DMS53 treated with DMSO at 0.1 percent for 48 hours (cell line): ENCODE results near the gene ARHGAP11A.
A peak's percentile ranks its signal among the peaks of the same experiment; 100 is the strongest.
"Not testable (repeated sequence)": the region's sequence is repeated elsewhere in the genome, so short reads cannot be mapped to it uniquely, and the experiment has no call there.

ENCODE experiments used
- DNase-seq: peaks from one replicate; lab custom pipeline; 2025; ENCODE audit not compliant: unreplicated experiment; lab: John Stamatoyannopoulos, UW

ARHGAP11A gene

DNA sequence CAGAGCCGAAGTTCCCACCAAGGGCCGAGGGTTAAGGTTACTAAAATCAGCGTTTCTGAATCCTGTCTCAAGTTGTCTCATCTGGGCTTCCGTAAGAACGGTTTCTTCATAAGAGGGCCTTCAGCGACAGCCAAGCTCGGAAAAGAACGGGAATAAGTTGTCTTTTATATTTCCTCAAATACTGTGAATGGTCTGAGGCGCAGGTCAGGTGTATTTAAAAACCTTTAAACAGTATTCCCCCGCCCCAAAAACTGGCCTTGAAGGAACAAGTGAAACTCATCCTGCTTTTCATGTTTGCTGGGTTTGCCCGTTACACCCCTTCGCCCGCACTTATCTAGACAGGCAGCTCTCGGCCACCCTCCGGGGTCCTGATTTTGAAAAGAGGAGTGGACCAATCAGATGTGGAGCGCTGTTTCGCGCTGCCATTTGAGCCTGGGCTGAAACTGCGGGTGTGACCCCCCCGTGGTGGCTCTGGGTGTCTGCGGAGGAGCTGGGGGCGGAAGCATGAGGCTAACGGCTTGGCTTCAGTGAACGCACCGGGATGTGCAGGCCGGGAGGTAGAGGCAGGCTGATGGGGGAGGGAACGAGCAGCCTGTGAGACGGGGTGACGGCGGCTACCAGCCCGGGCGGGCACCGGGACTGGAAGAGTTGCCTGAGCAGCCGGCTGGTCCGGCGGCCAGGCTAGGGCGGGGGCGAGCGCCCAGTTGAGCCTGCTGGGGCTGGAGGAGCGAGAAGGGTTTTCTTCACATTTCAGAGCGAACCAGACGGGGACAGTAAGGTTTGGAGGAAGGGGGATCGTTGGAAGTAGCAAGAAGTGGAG lies at the start of gene ARHGAP11A:
Gene ARHGAP11A (plus strand): TSS at position 454 of the 820 bp plus-strand sequence. CDS start 708 bp downstream, outside the sequence.
- DNase-seq = not testable (repeated sequence)

- not testable (repeated sequence) for DNase-seq
Measured at GRCh38 chr15:32568988-32569387, 46.3 kb upstream of the ARHGAP11A start.

GRCh38 chr15:32578482-32578881 lies 36.8 kb upstream of the ARHGAP11A start:
- DNase-seq = not testable (repeated sequence)

- not testable (repeated sequence) for DNase-seq
Measured at GRCh38 chr15:32585844-32586243, 29.5 kb upstream of the ARHGAP11A start.

DNA sequence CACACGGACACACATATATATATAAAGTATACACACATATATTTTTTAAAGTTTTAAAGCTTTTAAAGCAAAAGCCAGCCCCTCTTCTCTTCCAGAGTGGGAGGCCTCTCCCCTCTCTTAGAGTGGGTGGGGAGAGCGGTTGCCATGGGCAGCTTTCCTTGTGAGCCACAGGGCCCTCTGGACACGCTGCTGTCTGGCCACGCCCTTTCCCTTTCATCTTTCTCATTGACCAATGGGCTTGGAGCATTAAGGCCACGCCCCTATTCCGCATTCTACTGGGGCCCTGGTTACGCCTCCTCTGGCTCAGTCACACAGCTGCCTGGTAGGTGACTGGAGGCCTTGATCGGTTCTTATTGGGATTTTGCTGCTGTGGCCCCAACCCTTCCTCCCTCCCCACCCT lies 22.2 kb upstream of the ARHGAP11A start, which contains the start of gene GOLGA8N:
Gene GOLGA8N (plus strand): TSS at position 306 of the 400 bp plus-strand sequence.
- not testable (repeated sequence) for DNase-seq

DNA sequence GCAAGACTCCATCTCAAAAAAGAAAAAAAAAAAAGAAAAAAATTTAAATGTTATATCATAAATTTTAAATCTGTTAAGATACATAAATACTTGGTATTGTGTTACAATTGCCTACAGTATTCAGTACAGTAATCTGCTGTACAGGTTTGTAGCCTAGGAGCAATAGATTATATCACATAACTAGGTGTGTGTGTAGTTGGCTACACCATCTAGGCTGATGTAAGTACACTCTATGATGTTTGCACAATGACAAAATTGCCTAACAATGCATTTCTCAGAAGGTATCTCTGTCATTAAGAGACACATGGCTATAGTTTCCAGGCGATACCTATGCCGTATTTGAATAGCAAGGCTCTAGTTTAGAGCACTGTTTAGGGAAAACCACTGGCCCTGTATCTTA lies 5.8 kb upstream of the ARHGAP11A start:
- not testable (repeated sequence) for DNase-seq

DNA sequence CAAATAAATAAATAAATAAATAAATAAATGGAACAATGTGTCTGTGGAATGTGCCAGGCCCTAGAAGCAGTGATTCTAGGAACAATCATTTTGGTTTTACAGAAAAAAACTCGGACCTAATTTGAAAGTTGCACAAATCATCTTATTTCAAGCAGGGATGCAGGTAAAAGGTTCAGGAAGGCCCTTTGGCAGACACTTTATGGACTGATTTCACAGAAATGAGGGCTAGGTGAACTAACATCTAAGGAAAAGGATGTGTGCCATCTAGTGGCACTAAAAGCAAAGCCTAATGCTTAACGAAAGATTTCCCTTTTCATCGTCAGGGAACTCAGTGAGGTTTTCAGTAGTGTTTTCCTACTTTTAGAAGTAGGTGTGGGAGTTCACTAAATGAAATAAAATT lies 4.6 kb upstream of the ARHGAP11A start:
- DNase-seq = not testable (repeated sequence)

GRCh38 chr15:32614712-32615050 lies 623 bp upstream of the ARHGAP11A start:
- not testable (repeated sequence) for DNase-seq

GRCh38 chr15:32615871-32616426 lies 645 bp downstream of the ARHGAP11A start:
- DNase-seq = not testable (repeated sequence)

GRCh38 chr15:32636410-32636809 lies 21.1 kb downstream of the ARHGAP11A start:
- no peak for DNase-seq

DNA sequence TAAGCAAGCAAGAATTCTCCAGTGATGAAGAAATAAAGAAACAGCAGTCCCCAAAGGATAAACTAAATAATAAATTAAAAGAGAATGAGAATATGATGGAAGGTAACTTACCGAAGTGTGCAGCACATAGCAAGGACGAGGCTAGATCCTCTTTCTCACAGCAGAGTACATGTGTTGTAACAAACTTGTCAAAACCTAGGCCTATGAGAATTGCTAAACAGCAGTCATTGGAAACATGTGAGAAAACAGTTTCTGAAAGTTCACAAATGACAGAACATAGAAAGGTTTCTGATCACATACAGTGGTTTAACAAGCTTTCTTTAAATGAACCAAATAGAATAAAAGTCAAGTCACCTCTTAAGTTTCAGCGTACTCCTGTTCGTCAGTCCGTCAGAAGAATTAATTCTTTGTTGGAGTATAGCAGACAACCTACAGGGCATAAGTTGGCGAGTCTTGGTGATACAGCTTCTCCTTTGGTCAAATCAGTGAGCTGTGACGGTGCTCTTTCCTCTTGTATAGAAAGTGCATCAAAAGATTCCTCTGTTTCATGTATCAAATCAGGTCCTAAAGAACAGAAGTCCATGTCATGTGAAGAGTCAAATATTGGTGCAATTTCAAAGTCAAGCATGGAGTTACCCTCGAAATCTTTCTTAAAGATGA lies 21.7 kb downstream of the ARHGAP11A start:
- DNase-seq = no peak

DNA sequence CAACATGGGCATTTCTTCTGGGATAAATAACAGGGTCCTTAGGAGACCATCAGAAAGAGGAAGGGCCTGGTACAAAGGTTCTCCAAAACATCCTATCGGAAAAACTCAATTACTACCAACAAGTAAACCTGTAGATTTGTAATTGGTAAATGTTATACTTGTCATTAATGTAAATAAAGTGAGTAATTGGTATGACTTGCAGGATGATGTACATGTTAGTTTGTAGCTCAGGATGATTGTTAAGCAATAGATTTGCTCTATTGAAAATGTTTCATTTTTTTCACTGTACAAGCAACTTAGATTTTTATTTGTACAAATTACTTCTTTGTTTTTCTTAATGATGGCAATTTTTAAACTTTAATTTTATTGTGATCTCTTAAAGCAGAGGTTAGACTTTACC lies 22.4 kb downstream of the ARHGAP11A start:
- DNase-seq = no peak

- DNase-seq = peak; percentile 78
Measured at GRCh38 chr15:32641517-32642059, 26.3 kb downstream of the ARHGAP11A start, which contains the start of gene SCG5. TSS of gene SCG5 (plus strand) at chr15:32641710. CDS start at chr15:32643593, 1,883 bp downstream.

DNA sequence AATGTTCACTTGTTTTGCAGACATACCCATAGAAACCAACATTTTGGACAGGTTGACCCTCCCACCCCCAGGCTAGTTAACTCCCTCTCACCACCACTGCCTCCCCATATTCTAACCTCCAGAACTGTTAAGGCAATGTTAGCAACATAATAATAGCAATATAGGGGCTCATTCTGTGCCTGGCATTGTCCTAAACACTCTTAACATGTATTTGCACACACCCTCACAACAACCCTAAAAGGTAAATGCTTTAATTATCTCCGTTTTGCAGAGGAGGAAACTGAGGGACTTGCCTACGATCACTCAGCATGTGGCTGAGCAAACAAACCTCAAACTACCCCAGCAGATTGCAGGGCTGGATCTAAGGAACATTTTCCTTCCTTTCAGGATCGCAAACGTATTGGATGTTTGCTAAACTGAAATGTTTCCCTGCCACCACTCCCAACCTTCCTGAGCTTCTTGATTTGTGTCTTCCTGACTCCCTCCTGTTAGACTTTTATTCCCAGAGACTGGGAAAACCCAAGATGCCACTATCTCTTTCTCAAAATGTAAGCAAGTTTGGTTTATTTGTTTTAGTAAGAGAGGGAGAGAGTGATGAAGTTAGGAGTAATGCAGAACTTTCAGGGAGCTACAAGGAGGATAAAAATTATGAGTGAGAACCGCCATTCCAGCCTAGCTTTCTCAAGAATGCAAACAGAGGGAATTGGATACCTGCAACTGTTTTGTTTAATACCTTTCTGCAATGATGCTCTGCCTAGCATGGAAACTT lies 27.5 kb downstream of the ARHGAP11A start:
- DNase-seq = no peak

DNA sequence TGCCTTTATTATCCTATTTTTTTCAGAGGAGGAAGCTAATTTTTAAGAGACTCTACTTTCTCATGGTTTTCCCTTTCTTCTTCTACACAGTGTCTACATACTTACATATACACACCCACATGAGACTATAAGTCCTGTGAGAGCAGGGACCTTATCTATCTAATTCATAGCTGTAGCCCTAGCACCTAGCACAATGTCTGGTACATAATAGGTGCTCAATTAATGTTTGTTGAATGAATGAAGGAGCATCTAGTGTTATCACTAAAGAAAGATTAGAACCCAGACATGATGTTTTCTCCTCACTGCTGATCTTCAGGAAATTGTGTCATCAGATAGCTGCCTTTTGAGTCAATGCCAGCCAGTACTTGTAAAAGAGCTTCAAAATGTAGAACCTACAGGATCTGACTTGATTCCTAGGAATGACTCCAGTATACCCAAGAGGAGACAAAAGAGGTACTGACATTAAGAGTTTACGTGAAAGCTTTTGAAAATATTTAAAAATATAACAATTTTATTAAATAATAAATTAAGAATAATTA lies 28.7 kb downstream of the ARHGAP11A start:
- no peak for DNase-seq

DNA sequence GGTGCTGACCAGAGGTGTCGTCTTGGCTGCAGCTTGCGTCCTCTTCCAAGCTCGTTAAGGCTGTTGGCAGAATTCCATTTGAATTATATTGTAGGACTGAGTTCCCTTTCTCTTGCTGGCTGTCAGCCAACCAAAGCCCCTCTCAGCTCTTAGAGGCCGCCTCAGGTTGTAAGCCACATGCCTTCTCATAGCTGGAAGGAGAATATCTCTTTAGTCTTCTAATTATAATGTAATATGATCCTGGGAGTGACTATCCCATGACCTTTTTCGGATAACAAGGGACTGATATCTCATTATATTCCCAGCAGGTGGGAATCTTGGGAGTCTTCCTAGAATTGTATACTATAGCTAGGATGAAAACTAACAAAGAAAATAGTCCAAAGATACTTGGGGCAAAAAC lies 31.0 kb downstream of the ARHGAP11A start:
- no peak for DNase-seq

DNA sequence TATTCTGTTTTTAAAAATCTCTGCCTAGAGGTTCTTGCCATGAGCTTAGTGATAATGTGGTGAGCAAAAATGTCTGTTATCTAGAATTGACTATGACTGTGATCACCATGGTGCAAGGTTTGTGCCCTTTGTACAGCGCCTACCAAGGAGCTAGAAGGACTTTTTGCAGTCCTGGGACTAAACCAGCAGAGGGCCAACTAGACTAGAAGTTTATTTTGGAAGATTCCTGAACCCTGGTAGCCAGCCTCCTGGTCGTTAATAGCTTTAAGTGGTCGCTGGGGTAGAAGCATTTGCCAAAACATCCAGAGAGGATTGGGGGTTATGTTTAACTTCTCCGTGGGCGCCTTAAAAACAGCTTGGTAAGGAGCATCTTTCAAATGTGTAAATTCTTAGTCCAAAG lies 34.0 kb downstream of the ARHGAP11A start:
- no peak for DNase-seq

- peak; percentile 28 for DNase-seq
Measured at GRCh38 chr15:32651229-32651837, 36.0 kb downstream of the ARHGAP11A start.

DNA sequence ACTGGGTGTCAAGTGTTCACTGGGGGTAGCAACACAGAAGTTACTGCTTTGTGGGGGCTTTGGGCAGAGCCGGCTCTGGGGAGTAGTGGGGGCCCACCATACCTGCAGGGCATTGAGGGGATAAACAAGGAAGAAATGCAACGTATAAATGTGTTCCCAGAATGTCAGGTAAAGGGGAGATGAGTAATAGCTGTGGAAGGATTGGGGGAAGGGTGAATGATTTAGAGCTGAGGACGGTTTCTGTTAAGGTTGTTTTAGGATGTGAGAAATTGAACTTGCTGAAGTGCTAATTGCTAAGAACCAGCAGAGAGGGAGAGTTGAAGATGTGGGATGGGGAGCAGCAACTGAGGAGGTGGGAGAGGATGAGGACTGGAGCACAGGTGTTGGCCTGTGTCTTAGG lies 36.9 kb downstream of the ARHGAP11A start:
- no peak for DNase-seq

DNA sequence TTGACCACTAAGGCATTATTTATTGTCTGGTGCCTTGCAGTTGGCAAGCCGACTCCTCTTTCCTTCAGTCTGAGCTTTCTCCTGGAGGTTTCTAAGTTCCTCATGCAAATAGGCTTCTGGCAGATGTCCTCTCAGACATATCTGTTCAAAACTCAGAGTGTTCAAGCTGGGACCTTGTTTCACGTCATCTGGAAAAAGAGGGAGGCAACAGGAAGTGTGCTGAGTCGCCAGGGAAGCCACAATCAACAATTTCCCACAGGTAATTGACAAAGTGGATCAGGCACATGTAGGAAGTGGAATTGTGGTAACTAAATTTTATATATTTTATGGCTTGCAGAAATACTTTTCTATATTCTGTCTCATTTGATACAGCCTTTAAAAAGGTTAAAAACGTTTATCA lies 40.8 kb downstream of the ARHGAP11A start:
- DNase-seq = no peak
